B cell (primary cell): ENCODE data around the gene PWWP2B. TPM values are rescaled to one million over a fixed set of nuclear protein-coding genes. Genes with fewer than 3 reads are reported as not detected.

ENCODE experiments used
- ATAC-seq: fragments of 200-7000 bp; cut with Tn5 transposase; one replicate; pipeline ENCODE4 v1.10.0; 2021; ENCODE audit warnings: low read depth, mild to moderate bottlenecking, moderate number of reproducible peaks, moderate library complexity
- CTCF ChIA-PET: fragments of 350-600 bp; sonication (Branson Sonifier 250); formaldehyde crosslinking; loops from one replicate; lab custom pipeline; 2021; ENCODE audit warnings: antibody characterized with exemption, inconsistent platforms; lab: Charles Lee
- POLR2A ChIA-PET: fragments of 350-600 bp; sonication (Branson Sonifier 250); formaldehyde crosslinking; loops from one replicate; lab custom pipeline; 2021; ENCODE audit warnings: antibody characterized with exemption; lab: Charles Lee
- DNase-seq: peaks from one replicate; pipeline ENCODE4 v3.0.0; 2013
- H2AFZ ChIP-seq: 2 replicates; pipeline ENCODE4 v1.6.1; 2012; ENCODE audit warnings: mild to moderate bottlenecking, low read depth, low read length; ENCODE audit not compliant: insufficient read depth, poor library complexity, severe bottlenecking
- H3K27ac ChIP-seq, 2 donors: 1 replicate in 1 of 2; 2 replicates in 1 of 2; pipeline ENCODE4 v1.5.1; 2012 to 2013; ENCODE audit warnings: low read length in 2 of 2, mild to moderate bottlenecking in 2 of 2, moderate library complexity in 1 of 2
- H3K27me3 ChIP-seq, 4 experiments: fragments of 200-600 bp in 1 of 4; sonication (generic) in 1 of 4; replicated peaks in 1 of 4; 1 replicate in 2 of 4; 2 replicates in 2 of 4; pipeline versions ENCODE4 v1.6.1 to v1.7.0; 2013 to 2016; ENCODE audit warnings: low read length in 3 of 4, mild to moderate bottlenecking in 2 of 4, mixed read lengths in 1 of 4, moderate library complexity in 1 of 4; ENCODE audit not compliant: insufficient read depth in 4 of 4, control insufficient read depth in 3 of 4; ENCODE audit errors: control extremely low read depth in 1 of 4
- H3K36me3 ChIP-seq, 2 experiments: replicated peaks in 1 of 2; 1 replicate in 1 of 2; 2 replicates in 1 of 2; pipeline versions ENCODE4 v1.6.1 to v1.7.1; 2013; ENCODE audit warnings: low read length in 1 of 2; ENCODE audit not compliant: insufficient read depth in 2 of 2, control insufficient read depth in 1 of 2; ENCODE audit errors: control extremely low read depth in 1 of 2, extremely low read depth in 1 of 2
- H3K4me1 ChIP-seq, 2 donors: fragments of 200-600 bp in 1 of 2; sonication (generic) in 1 of 2; 1 replicate in 1 of 2; 2 replicates in 1 of 2; pipeline versions ENCODE4 v1.5.1 to v1.6.1; 2013 to 2017; ENCODE audit warnings: low read length in 2 of 2; ENCODE audit not compliant: control insufficient read depth in 2 of 2, insufficient read depth in 2 of 2
- H3K4me2 ChIP-seq: replicated peaks from 2 replicates; pipeline ENCODE3; 2012; ENCODE audit warnings: mild to moderate bottlenecking, low read depth, low read length; ENCODE audit not compliant: poor library complexity, severe bottlenecking
- H3K4me3 ChIP-seq, 5 experiments: fragments of 200-600 bp in 1 of 5; sonication (generic) in 1 of 5; 1 replicate in 3 of 5; 2 replicates in 2 of 5; pipeline versions ENCODE4 v1.5.1 to v1.7.0; 2011 to 2016; ENCODE audit warnings: low read length in 4 of 5, mild to moderate bottlenecking in 4 of 5, low read depth in 2 of 5, control low read depth in 1 of 5, moderate library complexity in 1 of 5; ENCODE audit not compliant: insufficient read depth in 1 of 5; ENCODE audit errors: control extremely low read depth in 1 of 5, extremely low read depth in 1 of 5
- H3K79me2 ChIP-seq: fragments of 200-600 bp; sonication (generic); one replicate; pipeline ENCODE4 v1.6.0; 2016; ENCODE audit warnings: low read length; ENCODE audit not compliant: control insufficient read depth, insufficient read depth
- H3K9ac ChIP-seq: fragments of 200-600 bp; sonication (generic); 2 replicates; pipeline ENCODE4 v1.6.1; 2017; ENCODE audit warnings: mild to moderate bottlenecking, low read length, moderate library complexity
- H3K9me3 ChIP-seq, 3 donors: one replicate each; pipeline versions ENCODE4 v1.6.1 to v1.7.1; 2013; ENCODE audit warnings: low read length in 2 of 3; ENCODE audit not compliant: control insufficient read depth in 2 of 3, insufficient read depth in 1 of 3; ENCODE audit errors: control extremely low read depth in 1 of 3
- H4K20me1 ChIP-seq: 2 replicates; pipeline ENCODE4 v1.6.0; 2012; ENCODE audit warnings: mild to moderate bottlenecking, low read length; ENCODE audit not compliant: insufficient read depth, control insufficient read depth, poor library complexity, severe bottlenecking
- H3K27ac Mint-ChIP-seq: one replicate; pipeline ENCODE4 v1.8.0; 2021; ENCODE audit warnings: mixed read lengths
- H3K27me3 Mint-ChIP-seq: one replicate; pipeline ENCODE4 v1.8.0; 2021; ENCODE audit warnings: mixed read lengths
- H3K4me1 Mint-ChIP-seq: one replicate; pipeline ENCODE4 v1.8.0; 2021; ENCODE audit warnings: mixed read lengths
- H3K4me3 Mint-ChIP-seq: one replicate; pipeline ENCODE4 v1.8.0; 2021; ENCODE audit warnings: mixed read lengths
- H3K9me3 Mint-ChIP-seq: one replicate; pipeline ENCODE4 v1.8.0; 2022; ENCODE audit warnings: mixed read lengths; ENCODE audit not compliant: insufficient read depth
- CTCF ChIP-seq: fragments of 200-600 bp; IDR thresholded peaks from one replicate; pipeline ENCODE4 v1.8.0; 2022; ENCODE audit warnings: antibody characterized with exemption, mild to moderate bottlenecking
- EZH2 ChIP-seq: IDR thresholded peaks from 2 replicates; pipeline ENCODE4 v1.6.1; 2012; ENCODE audit warnings: borderline replicate concordance, low read depth, mild to moderate bottlenecking, moderate library complexity, low read length; ENCODE audit not compliant: insufficient read depth, poor library complexity, severe bottlenecking
- WGBS: methylation state at CpG from one replicate; pipeline ENCODE4 v1.1.5; 2013; ENCODE audit warnings: missing lambda C conversion rate; ENCODE audit not compliant: insufficient coverage; 5-methylcytosine and 5-hydroxymethylcytosine counted together
- intact Hi-C: fragments of 100-400 bp; cut with micrococcal nuclease; formaldehyde crosslinking; loops from one replicate; pipeline ENCODE4 v1.10.0; 2022
- polyA plus RNA-seq: library from polyadenylated mRNA; depleted of rRNA; stranded (reverse); fragments of >200 nt; gene quantifications from 2 replicates; pipeline ENCODE4 v1.2.3, GENCODE V29; 2012
- total RNA-seq, 2 donors: library from RNA; stranded (reverse); fragments of 120-200 nt in 1 of 2; gene quantifications; 1 replicate in 1 of 2; 2 replicates in 1 of 2; pipeline versions ENCODE4 v1.2.3 to v1.2.4, GENCODE V29; 2013 to 2022

PWWP2B gene
- total and polyA plus RNA-seq, 2 donors (not counting 1 experiment from before 2014, with no cell fraction given) = 13.6 to 34.4 TPM

GRCh38 chr10:132407243-132407746 is 10.3 kb downstream of the PWWP2B start:
- Histone ChIP-seq H3K4me2 (peak overlapping the region; percentile 77), H3K9ac (peak overlapping the region; percentile 35), H3K27me3 (no peaks in the 10 kb centered on the region), H3K36me3 (peaks cover 0 to 28% of the 10 kb centered on the region in 2 experiments), H2AFZ (no peak overlapping the region), H3K4me1 (peaks cover 31 to 40% of the 10 kb centered on the region in 2 donors), H3K4me3 (peak overlapping the region in 2 of 5 experiments; percentile 36 to 39), H4K20me1 (peaks cover 45% of the 10 kb centered on the region), H3K79me2 (peaks cover 63% of the 10 kb centered on the region), H3K27ac (peak overlapping the region; percentile 6 to 66), H3K9me3 (no peaks in the 10 kb centered on the region)
- ATAC-seq (peak; percentile 29), DNase-seq (no peak)
- no peaks in the 10 kb centered on the region for H3K9me3 Mint-ChIP-seq
- ChIA-PET CTCF (interaction anchor here (1.0 kb wide), 1 partner anchor 44 kb away, joined by 3 read pairs; no protein-coding TSS in a partner anchor), POLR2A (no interaction called here)
- intact Hi-C loops = no loop called here
- H3K27ac Mint-ChIP-seq = peak overlapping the region; percentile 46
- no peak for TF ChIP-seq EZH2
- TF ChIP-seq CTCF = no peak
- H3K4me1 Mint-ChIP-seq = peaks cover 35% of the 10 kb centered on the region
- peak overlapping the region; percentile 60 for H3K4me3 Mint-ChIP-seq
- 65% methylated on average over 12 of the region's 12 CpGs for WGBS
- H3K27me3 Mint-ChIP-seq = no peaks in the 10 kb centered on the region

GRCh38 chr10:132407846-132408278 is 10.9 kb downstream of the PWWP2B start:
- Histone ChIP-seq H3K36me3 (peaks cover 0 to 28% of the 10 kb centered on the region in 2 experiments), H4K20me1 (peaks cover 40% of the 10 kb centered on the region), H3K27me3 (no peaks in the 10 kb centered on the region), H3K79me2 (peaks cover 66% of the 10 kb centered on the region), H3K4me2 (peak overlapping the region; percentile 77), H3K4me1 (peaks cover 29 to 43% of the 10 kb centered on the region in 2 donors), H3K9ac (peak overlapping the region; percentile 35), H2AFZ (peak overlapping the region; percentile 51), H3K4me3 (peak overlapping the region in 3 of 5 experiments; percentile 34 to 39 (median 36)), H3K9me3 (no peaks in the 10 kb centered on the region), H3K27ac (peak overlapping the region; percentile 33 to 66)
- Mint-ChIP-seq H3K27ac (peak overlapping the region; percentile 46), H3K4me1 (peaks cover 34% of the 10 kb centered on the region), H3K9me3 (no peaks in the 10 kb centered on the region), H3K4me3 (peak overlapping the region; percentile 60), H3K27me3 (no peaks in the 10 kb centered on the region)
- TF ChIP-seq CTCF (no peak), EZH2 (no peak)
- ATAC-seq (peak; percentile 44), DNase-seq (peak; percentile 52)
- POLR2A ChIA-PET = interaction anchor here (1.4 kb wide), 1 partner anchor 10 kb away, joined by 4 read pairs; no protein-coding TSS in a partner anchor
- intact Hi-C loops = loop anchor here (1.0 kb wide), 1 partner anchor 10 kb away; no protein-coding TSS in a partner anchor
- CTCF ChIA-PET = interaction anchor here (1.1 kb wide), 1 partner anchor 12 kb away, joined by 3 read pairs; no protein-coding TSS in a partner anchor
- WGBS = 52% methylated on average over 17 of the region's 17 CpGs
